K562 treated with DMSO at 1 percent for 12 hours (cell line): ENCODE data around the gene ST6GALNAC4. TPM values are rescaled to one million over a fixed set of nuclear protein-coding genes. Genes with fewer than 3 reads are reported as not detected.

Source experiments
- total RNA-seq: library from RNA; unstranded; fragments of 300-600 nt; gene quantifications from 2 replicates; pipeline ENCODE4 v1.2.3, GENCODE V29; 2022; ENCODE audit not compliant: insufficient read depth

The ST6GALNAC4 gene
- 32.4 and 36.8 TPM in 2 replicates for total RNA-seq

GRCh38 chr9:127916720-127917581 lies at the start of gene ST6GALNAC4:
Gene ST6GALNAC4 (minus strand): TSS chr9:127917041. CDS start chr9:127916419, 622 bp downstream.

GRCh38 chr9:127937388-127938297 lies 20.8 kb upstream of the ST6GALNAC4 start, which contains the start of gene DPM2:
Gene DPM2 (minus strand): TSS chr9:127937854. CDS start chr9:127937820, 34 bp downstream.

GRCh38 chr9:127930231-127931091 lies 13.6 kb upstream of the ST6GALNAC4 start, which contains the start of gene PIP5KL1:
Gene PIP5KL1 (minus strand): TSS chr9:127930777. CDS start chr9:127930752, 25 bp downstream.

GRCh38 chr9:127899128-127899943 lies 17.5 kb downstream of the ST6GALNAC4 start, which contains the start of gene ST6GALNAC6:
Gene ST6GALNAC6 (minus strand): TSS chr9:127899603. CDS start chr9:127897981, 1,622 bp downstream.

GRCh38 chr9:127877566-127877998 lies 39.3 kb downstream of the ST6GALNAC4 start, which contains the start of gene AK1:
Gene AK1 (minus strand): TSS chr9:127877675. CDS start chr9:127874617, 3,058 bp downstream.

Other genes with a start within 250 kb of the ST6GALNAC4 start
- 0.38 and 0.65 TPM in 2 replicates for gene CFAP157, start 210.1 kb downstream of the ST6GALNAC4 start, total RNA-seq
- 14.3 and 14.9 TPM in 2 replicates for gene PTRH1, start 201.4 kb downstream of the ST6GALNAC4 start, total RNA-seq
- gene TTC16, start 201.0 kb downstream of the ST6GALNAC4 start, total RNA-seq = not detected in 2 replicates
- gene TOR2A, start 181.7 kb downstream of the ST6GALNAC4 start, total RNA-seq = 95.6 and 97.0 TPM in 2 replicates
- 1.6 and 3.8 TPM in 2 replicates for gene SH2D3C, start 138.4 kb downstream of the ST6GALNAC4 start, total RNA-seq
- 49.1 and 83.0 TPM in 2 replicates for gene CDK9, start 131.0 kb downstream of the ST6GALNAC4 start, total RNA-seq
- gene FPGS, start 114.2 kb downstream of the ST6GALNAC4 start, total RNA-seq = 37.2 and 37.4 TPM in 2 replicates
- gene ENG, start 62.4 kb downstream of the ST6GALNAC4 start, total RNA-seq = 0.85 and 1.2 TPM in 2 replicates
- gene AK1, start 39.4 kb downstream of the ST6GALNAC4 start, total RNA-seq = 59.2 and 98.4 TPM in 2 replicates
- 14.6 and 15.2 TPM in 2 replicates for gene ST6GALNAC6, start 17.4 kb downstream of the ST6GALNAC4 start, total RNA-seq
- 2.6 and 3.0 TPM in 2 replicates for gene PIP5KL1, start 13.7 kb upstream of the ST6GALNAC4 start, total RNA-seq
- 60.5 and 61.1 TPM in 2 replicates for gene DPM2, start 20.8 kb upstream of the ST6GALNAC4 start, total RNA-seq
- gene EEIG1, start 63.9 kb upstream of the ST6GALNAC4 start, total RNA-seq = 22.0 and 46.0 TPM in 2 replicates
- gene NAIF1, start 150.3 kb upstream of the ST6GALNAC4 start, total RNA-seq = 21.9 and 23.2 TPM in 2 replicates
- 20.4 and 31.7 TPM in 2 replicates for gene SLC25A25, start 151.2 kb upstream of the ST6GALNAC4 start, total RNA-seq
- gene PTGES2, start 210.7 kb upstream of the ST6GALNAC4 start, total RNA-seq = 40.1 and 46.2 TPM in 2 replicates
- gene LCN2, start 232.4 kb upstream of the ST6GALNAC4 start, total RNA-seq = not detected in 2 replicates
- 353 and 489 TPM in 2 replicates for gene BBLN, start 243.2 kb upstream of the ST6GALNAC4 start, total RNA-seq